Body of pancreas (tissue), 4 donors: ENCODE data around the gene FBN2. TPM values are rescaled to one million over a fixed set of nuclear protein-coding genes. Genes with fewer than 3 reads are reported as not detected.

Experiments used
- ATAC-seq: fragments of 150-250 bp; one replicate; pipeline ENCODE4 v1.9.1; 2016
- DNase-seq, 4 donors: peaks; one replicate each; pipeline ENCODE4 v3.0.0-alpha.2; 2019
- H3K27ac ChIP-seq, 4 donors: fragments of 200-600 bp; sonication (generic); 1 replicate in 3 of 4; 2 replicates in 1 of 4; pipeline versions ENCODE4 v1.5.1 to v1.6.1; 2016 to 2019; ENCODE audit warnings: mild to moderate bottlenecking in 1 of 4, mixed read lengths in 1 of 4, moderate library complexity in 1 of 4
- H3K27me3 ChIP-seq, 2 donors: fragments of 200-600 bp; sonication (generic); one replicate each; pipeline ENCODE4 v1.6.0; 2016; ENCODE audit warnings: mild to moderate bottlenecking in 1 of 2
- H3K36me3 ChIP-seq, 2 donors: fragments of 200-600 bp; sonication (generic); replicated peaks in 1 of 2; 2 replicates each; pipeline ENCODE4 v1.5.1; 2016; ENCODE audit warnings: low read depth in 2 of 2; ENCODE audit not compliant: insufficient read depth in 1 of 2
- H3K4me1 ChIP-seq: fragments of 200-600 bp; sonication (generic); one replicate; pipeline ENCODE4 v1.6.0; 2016
- H3K4me3 ChIP-seq, 2 donors: fragments of 200-600 bp; sonication (generic); 1 replicate in 1 of 2; 2 replicates in 1 of 2; pipeline ENCODE4 v1.5.1; 2016 to 2019
- H3K9me3 ChIP-seq, 3 donors: fragments of 200-600 bp; sonication (generic); 1 replicate in 2 of 3; 2 replicates in 1 of 3; pipeline ENCODE4 v1.5.1; 2016
- POLR2A ChIP-seq, 3 donors: fragments of 450-650 bp; IDR thresholded peaks; one replicate each; pipeline ENCODE4 v1.6.1; 2016; ENCODE audit warnings: antibody characterized with exemption in 3 of 3, mild to moderate bottlenecking in 2 of 3
- WGBS, 2 donors: methylation state at CpG; one replicate each; pipeline ENCODE4 v1.1.5; 2017; 5-methylcytosine and 5-hydroxymethylcytosine counted together
- intact Hi-C: fragments of 100-400 bp; cut with DNase I; formaldehyde crosslinking; loops from one replicate; pipeline ENCODE4 v1.15.1; 2023
- total RNA-seq, 2 donors: library from RNA; depleted of rRNA; stranded (reverse); fragments of >200 nt; gene quantifications; one replicate each; pipeline ENCODE4 v1.1.0, GENCODE V29; 2016
- TF ChIP-seq, protein P1 (sequence below), 7 experiments: fragments of 450-650 bp in 4 of 7; fragments of 200-600 bp in 3 of 7; sonication (generic) in 3 of 7; IDR thresholded peaks; one replicate each; pipeline ENCODE4 v1.5.1; 2016 to 2019; ENCODE audit warnings: antibody characterized with exemption in 7 of 7

The FBN2 gene
- total RNA-seq, 2 donors from 2014 or later = 0.26 TPM; not detected in 1

DNA sequence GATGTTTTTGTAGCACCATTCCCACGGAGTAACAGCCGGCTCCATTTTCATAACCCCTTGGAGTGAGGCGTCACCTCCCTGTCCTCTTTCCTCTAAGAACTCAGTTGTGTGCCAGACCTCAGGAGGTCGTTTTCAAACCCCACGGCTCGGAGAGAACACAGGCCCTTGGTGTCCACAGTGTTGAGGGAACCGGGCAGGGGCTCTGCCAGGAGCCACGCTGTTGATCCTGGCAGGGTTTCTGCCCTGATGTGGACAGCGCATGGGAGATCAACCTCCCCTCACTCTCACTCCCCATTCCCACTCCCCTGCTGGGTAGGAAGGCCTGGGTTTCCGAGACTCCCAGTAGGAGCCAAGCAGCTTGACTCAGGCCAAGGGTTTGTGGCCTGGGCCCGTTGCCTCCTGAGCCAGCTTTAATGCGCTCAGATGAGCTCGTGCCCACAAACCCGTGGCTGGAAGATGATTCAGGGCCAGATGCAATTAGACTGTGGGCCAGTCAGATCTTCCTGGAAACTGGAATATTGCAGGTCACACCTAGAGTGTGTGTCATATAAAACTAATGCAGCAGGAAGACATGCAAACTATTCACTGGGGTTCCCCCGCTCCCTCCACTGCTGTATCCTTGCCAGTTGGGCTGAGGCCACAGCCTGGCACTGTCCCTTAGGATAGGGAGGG, 321.0 kb downstream of the FBN2 start:
- Histone ChIP-seq H3K27me3 (no peaks in the 10 kb centered on the region), H3K36me3 (no peaks in the 10 kb centered on the region), H3K9me3 (no peaks in the 10 kb centered on the region), H3K27ac (no peak overlapping the region), H3K4me3 (no peak overlapping the region), H3K4me1 (no peaks in the 10 kb centered on the region)
- ATAC-seq = no peak
- TF ChIP-seq, protein P1, sequence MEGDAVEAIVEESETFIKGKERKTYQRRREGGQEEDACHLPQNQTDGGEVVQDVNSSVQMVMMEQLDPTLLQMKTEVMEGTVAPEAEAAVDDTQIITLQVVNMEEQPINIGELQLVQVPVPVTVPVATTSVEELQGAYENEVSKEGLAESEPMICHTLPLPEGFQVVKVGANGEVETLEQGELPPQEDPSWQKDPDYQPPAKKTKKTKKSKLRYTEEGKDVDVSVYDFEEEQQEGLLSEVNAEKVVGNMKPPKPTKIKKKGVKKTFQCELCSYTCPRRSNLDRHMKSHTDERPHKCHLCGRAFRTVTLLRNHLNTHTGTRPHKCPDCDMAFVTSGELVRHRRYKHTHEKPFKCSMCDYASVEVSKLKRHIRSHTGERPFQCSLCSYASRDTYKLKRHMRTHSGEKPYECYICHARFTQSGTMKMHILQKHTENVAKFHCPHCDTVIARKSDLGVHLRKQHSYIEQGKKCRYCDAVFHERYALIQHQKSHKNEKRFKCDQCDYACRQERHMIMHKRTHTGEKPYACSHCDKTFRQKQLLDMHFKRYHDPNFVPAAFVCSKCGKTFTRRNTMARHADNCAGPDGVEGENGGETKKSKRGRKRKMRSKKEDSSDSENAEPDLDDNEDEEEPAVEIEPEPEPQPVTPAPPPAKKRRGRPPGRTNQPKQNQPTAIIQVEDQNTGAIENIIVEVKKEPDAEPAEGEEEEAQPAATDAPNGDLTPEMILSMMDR (IDR thresholded peaks at IDR 0.05) = no peak
- TF ChIP-seq POLR2A (IDR thresholded peaks at IDR 0.05) = no peak
- intact Hi-C loops = loop anchor here (10.0 kb wide), 1 partner anchor 288 kb away; no protein-coding TSS in a partner anchor
- no peak for DNase-seq
- WGBS, 2 donors = 57 to 67% methylated on average over 14 to 15 of the region's 15 CpGs

DNA sequence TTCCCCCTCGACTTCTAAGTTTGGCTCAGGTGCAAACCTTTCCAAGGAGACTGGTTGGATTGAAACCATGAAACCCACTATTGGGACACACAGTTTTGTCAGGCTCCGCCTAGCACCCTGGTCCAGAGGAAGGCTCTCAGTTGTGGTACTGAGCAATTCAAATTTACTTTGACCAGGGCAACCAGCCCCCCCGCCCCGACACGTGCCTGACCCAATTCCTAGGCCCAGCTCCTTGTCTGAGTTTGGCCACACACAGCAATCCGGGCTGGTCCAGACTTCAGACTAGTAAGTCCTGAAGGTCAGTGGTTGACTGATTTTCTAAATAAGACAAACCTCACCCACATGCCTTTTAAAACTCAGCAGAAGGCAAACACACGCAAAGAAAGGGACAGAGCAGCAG, 321.8 kb downstream of the FBN2 start:
- 81 to 88% methylated on average over 7 of the region's 7 CpGs for WGBS, 2 donors

DNA sequence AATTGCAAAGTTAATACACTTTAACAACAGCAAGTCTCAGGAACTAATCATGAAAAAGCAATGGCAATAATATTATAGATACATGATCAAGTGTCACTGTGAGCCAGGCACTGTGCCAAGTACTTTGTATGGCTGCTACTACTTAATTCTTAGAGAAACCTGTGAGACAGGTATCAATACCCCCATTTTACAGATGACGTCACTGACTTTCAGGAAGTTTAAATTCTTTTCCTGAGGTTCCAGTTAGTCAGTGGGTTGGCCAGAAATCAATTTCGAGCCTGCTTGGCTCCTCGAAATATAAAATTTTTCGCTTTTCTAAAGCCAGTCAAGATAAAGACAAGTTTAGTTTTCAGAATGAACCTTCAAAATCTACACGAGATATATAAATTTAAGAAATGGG, 324.2 kb downstream of the FBN2 start:
- 58 to 62% methylated on average over 5 of the region's 5 CpGs for WGBS, 2 donors
- DNase-seq = no peak
- H3K4me3 ChIP-seq = no peak overlapping the region
- no peaks in the 10 kb centered on the region for H3K9me3 ChIP-seq
- TF ChIP-seq POLR2A (IDR thresholded peaks at IDR 0.05) = no peak
- TF ChIP-seq, protein P1 (IDR thresholded peaks at IDR 0.05) = no peak
- no peaks in the 10 kb centered on the region for H3K36me3 ChIP-seq
- intact Hi-C loops = loop anchor here (5.0 to 10.0 kb wide), 2 partner anchors 291 to 633 kb away; no protein-coding TSS in a partner anchor
- H3K27ac ChIP-seq = no peak overlapping the region
- no peaks in the 10 kb centered on the region for H3K27me3 ChIP-seq
- H3K4me1 ChIP-seq = no peaks in the 10 kb centered on the region
- no peak for ATAC-seq

More for the DNA sequence above, 321.8 kb downstream of the FBN2 start:
- ATAC-seq (no peak), DNase-seq (no peak)
- H3K27me3 ChIP-seq = no peaks in the 10 kb centered on the region
- TF ChIP-seq, protein P1 (IDR thresholded peaks at IDR 0.05) = no peak
- TF ChIP-seq POLR2A (IDR thresholded peaks at IDR 0.05) = no peak
- intact Hi-C loops = loop anchor here (10.0 kb wide), 1 partner anchor 289 kb away; no protein-coding TSS in a partner anchor
- no peak overlapping the region for H3K4me3 ChIP-seq
- H3K36me3 ChIP-seq = no peaks in the 10 kb centered on the region
- H3K9me3 ChIP-seq = no peaks in the 10 kb centered on the region
- H3K4me1 ChIP-seq = no peaks in the 10 kb centered on the region
- no peak overlapping the region for H3K27ac ChIP-seq

DNA sequence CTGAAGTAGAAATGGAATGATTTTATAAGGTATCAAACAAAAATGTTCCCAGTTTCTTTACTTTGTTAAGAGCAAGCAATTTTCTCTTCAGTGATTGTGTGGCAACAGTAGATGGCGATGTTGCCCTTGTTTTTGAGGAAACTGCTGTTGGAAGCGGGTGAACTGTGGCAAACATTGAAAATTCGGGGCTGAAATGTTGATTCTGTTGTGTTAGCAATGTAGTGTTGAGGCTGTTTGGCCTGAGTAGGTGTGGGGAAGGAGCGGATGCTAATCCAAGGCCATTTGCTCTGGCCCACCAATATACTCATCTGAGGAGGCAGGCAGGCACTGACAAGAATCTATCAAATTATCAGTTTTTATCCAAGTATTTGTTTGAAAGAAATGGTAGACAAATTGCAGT, 324.7 kb downstream of the FBN2 start:
- DNase-seq = peak; percentile 40 to 68 (median 54)
- ATAC-seq = no peak
- no peaks in the 10 kb centered on the region for H3K36me3 ChIP-seq
- H3K9me3 ChIP-seq = no peaks in the 10 kb centered on the region
- no peak overlapping the region for H3K4me3 ChIP-seq
- H3K4me1 ChIP-seq = no peaks in the 10 kb centered on the region
- intact Hi-C loops = loop anchor here (5.0 to 10.0 kb wide), 2 partner anchors 291 to 634 kb away; no protein-coding TSS in a partner anchor
- TF ChIP-seq, protein P1 (IDR thresholded peaks at IDR 0.05) = peak; percentile 38 to 84 (median 76)
- TF ChIP-seq POLR2A (IDR thresholded peaks at IDR 0.05) = no peak
- no peaks in the 10 kb centered on the region for H3K27me3 ChIP-seq
- WGBS, 2 donors = 3 to 6% methylated on average over 4 of the region's 4 CpGs
- no peak overlapping the region for H3K27ac ChIP-seq
